ENCODE measurements around the gene AFMID. TPM values are rescaled to one million over a fixed set of nuclear protein-coding genes. Genes with fewer than 3 reads are reported as not detected.

The AFMID gene
- total and polyA plus RNA-seq, 2 of the 13 experiments (the other 11 are each of a cell fraction or from before 2014, with no cell fraction given) = 249 to 270 TPM

DNA sequence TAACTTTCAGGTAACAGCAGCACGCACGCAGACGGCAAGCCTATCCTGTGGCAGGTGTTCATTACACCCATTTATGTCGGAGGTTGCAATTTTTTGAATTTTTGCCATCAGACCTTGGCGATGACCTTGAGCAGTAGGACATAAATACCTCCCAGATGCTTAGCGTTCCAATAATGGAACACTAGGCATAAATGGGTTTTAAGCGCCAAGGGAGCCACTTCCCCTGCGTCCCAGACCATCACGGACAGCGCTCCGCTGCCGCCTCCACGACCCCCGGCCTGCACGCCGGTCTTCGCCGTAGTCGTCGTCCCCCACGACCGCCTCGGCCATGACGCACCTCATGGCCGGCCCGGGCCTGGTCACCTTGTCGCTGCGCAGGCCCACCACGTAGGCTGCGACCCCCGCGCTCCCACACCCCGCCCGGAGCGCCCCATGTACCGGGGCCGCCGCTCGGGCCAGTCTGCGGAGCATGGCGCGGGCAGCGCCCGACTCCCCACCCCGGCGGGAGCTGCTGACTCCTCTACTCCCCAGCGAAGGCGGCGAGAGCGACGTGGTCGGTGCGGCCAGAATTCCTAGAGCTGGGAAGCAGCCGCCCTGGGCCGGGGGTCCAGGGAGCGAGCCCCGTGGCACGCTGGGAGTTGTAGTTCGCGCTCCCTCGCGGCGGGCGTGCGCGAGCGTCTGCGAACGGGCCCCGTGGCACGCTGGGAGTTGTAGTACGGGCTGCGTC, 66.9 kb downstream of the AFMID start (continued):
- TF ChIP-seq, protein P1, sequence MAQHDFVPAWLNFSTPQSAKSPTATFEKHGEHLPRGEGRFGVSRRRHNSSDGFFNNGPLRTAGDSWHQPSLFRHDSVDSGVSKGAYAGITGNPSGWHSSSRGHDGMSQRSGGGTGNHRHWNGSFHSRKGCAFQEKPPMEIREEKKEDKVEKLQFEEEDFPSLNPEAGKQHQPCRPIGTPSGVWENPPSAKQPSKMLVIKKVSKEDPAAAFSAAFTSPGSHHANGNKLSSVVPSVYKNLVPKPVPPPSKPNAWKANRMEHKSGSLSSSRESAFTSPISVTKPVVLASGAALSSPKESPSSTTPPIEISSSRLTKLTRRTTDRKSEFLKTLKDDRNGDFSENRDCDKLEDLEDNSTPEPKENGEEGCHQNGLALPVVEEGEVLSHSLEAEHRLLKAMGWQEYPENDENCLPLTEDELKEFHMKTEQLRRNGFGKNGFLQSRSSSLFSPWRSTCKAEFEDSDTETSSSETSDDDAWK (CRISPR knock-in tag; IDR thresholded peaks at IDR 0.05) = no peak
- TF ChIP-seq, protein P2, sequence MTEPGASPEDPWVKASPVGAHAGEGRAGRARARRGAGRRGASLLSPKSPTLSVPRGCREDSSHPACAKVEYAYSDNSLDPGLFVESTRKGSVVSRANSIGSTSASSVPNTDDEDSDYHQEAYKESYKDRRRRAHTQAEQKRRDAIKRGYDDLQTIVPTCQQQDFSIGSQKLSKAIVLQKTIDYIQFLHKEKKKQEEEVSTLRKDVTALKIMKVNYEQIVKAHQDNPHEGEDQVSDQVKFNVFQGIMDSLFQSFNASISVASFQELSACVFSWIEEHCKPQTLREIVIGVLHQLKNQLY (CRISPR knock-in tag; IDR thresholded peaks at IDR 0.05) = no peak; the same call in none of the 2 replicates
- TF ChIP-seq SAFB2 (CRISPR knock-in tag; IDR thresholded peaks at IDR 0.05; ENCODE audit: borderline replicate concordance, low read depth) (peak; percentile 86; the same call in 1 of the 2 replicates), ZNF674 (CRISPR knock-in tag; IDR thresholded peaks at IDR 0.05; ENCODE audit: low read depth) (no peak), ARNT (IDR thresholded peaks at IDR 0.05) (no peak), ATF1 (CRISPR knock-in tag; IDR thresholded peaks at IDR 0.05) (no peak), ZNF782 (CRISPR knock-in tag; IDR thresholded peaks at IDR 0.05; ENCODE audit: borderline replicate concordance) (no peak; the same call in 1 of the 2 replicates), JARID2 (CRISPR knock-in tag; IDR thresholded peaks at IDR 0.05; ENCODE audit: insufficient replicate concordance) (peak; percentile 51), YEATS2 (CRISPR knock-in tag; IDR thresholded peaks at IDR 0.05; ENCODE audit: borderline replicate concordance) (peak; percentile 77; the same call in 1 of the 2 replicates), DNMT1 (CRISPR knock-in tag; IDR thresholded peaks at IDR 0.05) (peak; percentile 90), ZNF776 (CRISPR knock-in tag; IDR thresholded peaks at IDR 0.05) (peak; percentile 98), ZNF468 (CRISPR knock-in tag; IDR thresholded peaks at IDR 0.05) (0 out of 2 replicates have a peak, but pooled peaks have one; percentile 97), ZNF775 (CRISPR knock-in tag; IDR thresholded peaks at IDR 0.05; ENCODE audit: borderline replicate concordance) (no peak), ZNF556 (CRISPR knock-in tag; IDR thresholded peaks at IDR 0.05; ENCODE audit: borderline replicate concordance) (peak; percentile 38; the same call in 1 of the 2 replicates), FLYWCH1 (CRISPR knock-in tag; IDR thresholded peaks at IDR 0.05) (0 out of 2 replicates have a peak, but pooled peaks have one; percentile 48), ZNF550 (CRISPR knock-in tag; IDR thresholded peaks at IDR 0.05; ENCODE audit: borderline replicate concordance) (no peak), ZNF850 (CRISPR knock-in tag; conservative IDR thresholded peaks at IDR 0.05) (no peak)
- TF ChIP-seq, protein P3, sequence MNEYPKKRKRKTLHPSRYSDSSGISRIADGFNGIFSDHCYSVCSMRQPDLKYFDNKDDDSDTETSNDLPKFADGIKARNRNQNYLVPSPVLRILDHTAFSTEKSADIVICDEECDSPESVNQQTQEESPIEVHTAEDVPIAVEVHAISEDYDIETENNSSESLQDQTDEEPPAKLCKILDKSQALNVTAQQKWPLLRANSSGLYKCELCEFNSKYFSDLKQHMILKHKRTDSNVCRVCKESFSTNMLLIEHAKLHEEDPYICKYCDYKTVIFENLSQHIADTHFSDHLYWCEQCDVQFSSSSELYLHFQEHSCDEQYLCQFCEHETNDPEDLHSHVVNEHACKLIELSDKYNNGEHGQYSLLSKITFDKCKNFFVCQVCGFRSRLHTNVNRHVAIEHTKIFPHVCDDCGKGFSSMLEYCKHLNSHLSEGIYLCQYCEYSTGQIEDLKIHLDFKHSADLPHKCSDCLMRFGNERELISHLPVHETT (CRISPR knock-in tag; conservative IDR thresholded peaks at IDR 0.05) = peak; percentile 78
- TF ChIP-seq, protein P4, sequence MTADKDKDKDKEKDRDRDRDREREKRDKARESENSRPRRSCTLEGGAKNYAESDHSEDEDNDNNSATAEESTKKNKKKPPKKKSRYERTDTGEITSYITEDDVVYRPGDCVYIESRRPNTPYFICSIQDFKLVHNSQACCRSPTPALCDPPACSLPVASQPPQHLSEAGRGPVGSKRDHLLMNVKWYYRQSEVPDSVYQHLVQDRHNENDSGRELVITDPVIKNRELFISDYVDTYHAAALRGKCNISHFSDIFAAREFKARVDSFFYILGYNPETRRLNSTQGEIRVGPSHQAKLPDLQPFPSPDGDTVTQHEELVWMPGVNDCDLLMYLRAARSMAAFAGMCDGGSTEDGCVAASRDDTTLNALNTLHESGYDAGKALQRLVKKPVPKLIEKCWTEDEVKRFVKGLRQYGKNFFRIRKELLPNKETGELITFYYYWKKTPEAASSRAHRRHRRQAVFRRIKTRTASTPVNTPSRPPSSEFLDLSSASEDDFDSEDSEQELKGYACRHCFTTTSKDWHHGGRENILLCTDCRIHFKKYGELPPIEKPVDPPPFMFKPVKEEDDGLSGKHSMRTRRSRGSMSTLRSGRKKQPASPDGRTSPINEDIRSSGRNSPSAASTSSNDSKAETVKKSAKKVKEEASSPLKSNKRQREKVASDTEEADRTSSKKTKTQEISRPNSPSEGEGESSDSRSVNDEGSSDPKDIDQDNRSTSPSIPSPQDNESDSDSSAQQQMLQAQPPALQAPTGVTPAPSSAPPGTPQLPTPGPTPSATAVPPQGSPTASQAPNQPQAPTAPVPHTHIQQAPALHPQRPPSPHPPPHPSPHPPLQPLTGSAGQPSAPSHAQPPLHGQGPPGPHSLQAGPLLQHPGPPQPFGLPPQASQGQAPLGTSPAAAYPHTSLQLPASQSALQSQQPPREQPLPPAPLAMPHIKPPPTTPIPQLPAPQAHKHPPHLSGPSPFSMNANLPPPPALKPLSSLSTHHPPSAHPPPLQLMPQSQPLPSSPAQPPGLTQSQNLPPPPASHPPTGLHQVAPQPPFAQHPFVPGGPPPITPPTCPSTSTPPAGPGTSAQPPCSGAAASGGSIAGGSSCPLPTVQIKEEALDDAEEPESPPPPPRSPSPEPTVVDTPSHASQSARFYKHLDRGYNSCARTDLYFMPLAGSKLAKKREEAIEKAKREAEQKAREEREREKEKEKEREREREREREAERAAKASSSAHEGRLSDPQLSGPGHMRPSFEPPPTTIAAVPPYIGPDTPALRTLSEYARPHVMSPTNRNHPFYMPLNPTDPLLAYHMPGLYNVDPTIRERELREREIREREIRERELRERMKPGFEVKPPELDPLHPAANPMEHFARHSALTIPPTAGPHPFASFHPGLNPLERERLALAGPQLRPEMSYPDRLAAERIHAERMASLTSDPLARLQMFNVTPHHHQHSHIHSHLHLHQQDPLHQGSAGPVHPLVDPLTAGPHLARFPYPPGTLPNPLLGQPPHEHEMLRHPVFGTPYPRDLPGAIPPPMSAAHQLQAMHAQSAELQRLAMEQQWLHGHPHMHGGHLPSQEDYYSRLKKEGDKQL (CRISPR knock-in tag; IDR thresholded peaks at IDR 0.05; ENCODE audit: low read depth) = 0 out of 2 replicates have a peak, but pooled peaks have one; percentile 11

Data from HepG2 (cell line).